Measurements from ENCODE around the gene OR52E4. TPM values are rescaled to one million over a fixed set of nuclear protein-coding genes. Genes with fewer than 3 reads are reported as not detected.

OR52E4 gene
- total and polyA plus RNA-seq, 2 donors (not counting 3 experiments of a cell fraction or from before 2014, with no cell fraction given): not detected

GRCh38 chr11:5831196-5831829 is 49.1 kb upstream of the OR52E4 start:
- H3K27me3 ChIP-seq (ENCODE audit: control insufficient read depth in 2 of 2, insufficient read depth in 2 of 2, low read length in 2 of 2): no peaks in the 10 kb centered on the region
- H3K36me3 ChIP-seq (ENCODE audit: control insufficient read depth in 2 of 2, extremely low read depth in 1 of 2, insufficient read depth in 2 of 2, low read length in 2 of 2): no peaks in the 10 kb centered on the region
- no TSS peak for BruUV-seq (replicated peaks)
- no peak for DNase-seq (ENCODE audit: low read depth, low spot score)
- H3K79me2 ChIP-seq (ENCODE audit: control insufficient read depth, insufficient read depth, low read length): no peaks in the 10 kb centered on the region
- ChIA-PET CTCF (no interaction called here), POLR2A (no interaction called here)
- FAIRE-seq: no peak
- H3K9me3 ChIP-seq (replicated peaks; ENCODE audit: control insufficient read depth, insufficient read depth, low read length): no peaks in the 10 kb centered on the region
- dilution Hi-C loops (cut with MboI; ENCODE audit: extremely low pct_ligation_motif_present, low sequenced_read_pairs) (no loop called here), intact Hi-C loops (cut with micrococcal nuclease) (no loop called here)
- H3K4me2 ChIP-seq (ENCODE audit: insufficient read depth, low read length): no peak overlapping the region
- no peak overlapping the region for H3K9ac ChIP-seq (replicated peaks; ENCODE audit: extremely low read depth, insufficient read depth, low read length)
- H3K4me1 ChIP-seq (ENCODE audit: control insufficient read depth, extremely low read depth, insufficient read depth, low read length): no peaks in the 10 kb centered on the region
- no peak overlapping the region for H3K27ac ChIP-seq (ENCODE audit: insufficient read depth, low read depth, low read length)
- H4K20me1 ChIP-seq (replicated peaks; ENCODE audit: control insufficient read depth, extremely low read depth, insufficient read depth, low read length): no peaks in the 10 kb centered on the region
- H3K9me1 ChIP-seq (replicated peaks; ENCODE audit: control insufficient read depth, extremely low read depth, insufficient read depth, low read length): no peaks in the 10 kb centered on the region
- H2AFZ ChIP-seq (ENCODE audit: low read depth, low read length): no peak overlapping the region
- no peak overlapping the region for H3K4me3 ChIP-seq (replicated peaks in 1 of 3; ENCODE audit: insufficient read depth in 1 of 3, low read depth in 1 of 3, low read length in 3 of 3)
- TF ChIP-seq CTCF (IDR thresholded peaks at IDR 0.05; ENCODE audit: extremely low read depth in 1 of 2, insufficient read depth in 1 of 2, low read depth in 1 of 2, low read length in 2 of 2): no peak
- TF ChIP-seq EZH2 (IDR thresholded peaks at IDR 0.05; ENCODE audit: borderline replicate concordance, low read depth, low read length, severe bottlenecking): no peak
- no peak for TF ChIP-seq MAX (IDR thresholded peaks at IDR 0.05; ENCODE audit: insufficient read depth, insufficient read length)
- no peak for TF ChIP-seq POLR2A (IDR thresholded peaks at IDR 0.05; ENCODE audit: low read depth, low read length)
- TF ChIP-seq FOS (IDR thresholded peaks at IDR 0.05; ENCODE audit: borderline replicate concordance, insufficient read depth, low read length): no peak
- TF ChIP-seq GATA2 (IDR thresholded peaks at IDR 0.05; ENCODE audit: insufficient read depth, insufficient read length, low read depth, low read length): no peak
- TF ChIP-seq JUN (IDR thresholded peaks at IDR 0.05; ENCODE audit: borderline replicate concordance, insufficient read depth, insufficient read length, low read depth): no peak
- TF ChIP-seq POLR2AphosphoS5 (IDR thresholded peaks at IDR 0.05; ENCODE audit: insufficient read depth, low read depth, low read length): no peak
- TF ChIP-seq MYC (IDR thresholded peaks at IDR 0.05; ENCODE audit: low read depth, low read length): no peak
